GM21576 (cell line): ENCODE data around the gene HOXB2.

ENCODE experiments used
- ATAC-seq: cut with Tn5 transposase; IDR thresholded peaks from one replicate; pipeline ENCODE4 v1.9.1; 2021; ENCODE audit warnings: mild to moderate bottlenecking, moderate library complexity; ENCODE audit not compliant: unreplicated experiment

HOXB2 gene

GRCh38 chr17:48553826-48554225 lies 8.9 kb upstream of the HOXB2 start:
- ATAC-seq, result no peak

DNA sequence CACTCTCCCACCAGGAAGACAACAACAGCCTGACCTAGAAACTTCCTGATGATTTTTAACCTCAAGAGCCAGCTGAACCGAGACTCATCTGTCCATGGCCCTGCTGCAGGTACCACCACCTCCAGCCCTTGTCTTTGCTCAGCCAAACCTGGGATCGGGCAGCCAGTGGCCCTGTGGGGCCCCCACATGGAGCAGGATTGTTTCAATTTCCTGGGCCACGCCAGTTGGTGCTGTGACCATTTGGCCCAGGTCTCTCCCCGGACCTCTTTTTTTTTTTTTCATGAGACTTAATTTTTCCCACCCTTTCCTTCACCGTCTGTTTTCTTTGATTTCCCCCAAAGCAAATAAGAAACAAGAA lies 8.3 kb upstream of the HOXB2 start:
- no peak for ATAC-seq

- ATAC-seq, result no peak
These were observed 7.7 kb upstream of the HOXB2 start for GRCh38 chr17:48552466-48553189.

GRCh38 chr17:48551596-48552465 lies 6.9 kb upstream of the HOXB2 start:
- ATAC-seq, result no peak

DNA sequence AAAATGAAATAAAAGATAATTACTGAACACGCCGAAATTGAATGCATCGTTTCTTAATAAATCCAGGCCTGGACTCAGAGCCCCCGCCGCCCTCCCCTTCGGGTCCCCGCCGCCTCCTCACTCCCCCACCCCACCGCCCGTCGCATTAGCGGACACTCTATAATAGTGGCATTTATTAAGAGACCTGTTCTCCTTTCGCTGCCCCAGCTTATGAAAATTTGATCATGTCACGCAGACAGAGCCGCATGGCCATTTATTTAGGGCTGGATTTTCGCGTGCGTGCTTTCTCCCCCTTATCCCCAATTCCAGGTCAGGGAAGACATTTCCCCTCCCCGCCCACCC lies 6.3 kb upstream of the HOXB2 start:
- ATAC-seq, result no peak

- ATAC-seq, result no peak
These were observed 5.7 kb upstream of the HOXB2 start for GRCh38 chr17:48550502-48551213.

- no peak for ATAC-seq
These were observed 5.1 kb upstream of the HOXB2 start for GRCh38 chr17:48549914-48550501.

DNA sequence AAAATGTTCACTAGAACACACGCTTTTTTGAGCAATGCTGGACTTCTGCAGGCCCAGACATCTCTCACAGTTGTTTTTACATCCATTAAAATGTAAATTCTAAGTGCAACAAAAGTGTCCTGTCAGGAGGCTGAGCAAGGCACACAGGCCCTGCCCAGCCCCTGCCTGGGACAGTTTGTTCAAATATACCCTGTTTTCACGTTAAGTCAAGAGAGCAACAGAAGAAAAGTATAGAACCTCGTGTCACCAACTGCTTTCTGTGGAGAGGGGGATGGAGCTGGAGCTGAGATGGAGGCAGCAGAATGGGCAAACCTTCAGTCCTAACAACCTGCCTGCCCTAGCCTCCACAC lies 4.3 kb upstream of the HOXB2 start:
- ATAC-seq, result no peak

DNA sequence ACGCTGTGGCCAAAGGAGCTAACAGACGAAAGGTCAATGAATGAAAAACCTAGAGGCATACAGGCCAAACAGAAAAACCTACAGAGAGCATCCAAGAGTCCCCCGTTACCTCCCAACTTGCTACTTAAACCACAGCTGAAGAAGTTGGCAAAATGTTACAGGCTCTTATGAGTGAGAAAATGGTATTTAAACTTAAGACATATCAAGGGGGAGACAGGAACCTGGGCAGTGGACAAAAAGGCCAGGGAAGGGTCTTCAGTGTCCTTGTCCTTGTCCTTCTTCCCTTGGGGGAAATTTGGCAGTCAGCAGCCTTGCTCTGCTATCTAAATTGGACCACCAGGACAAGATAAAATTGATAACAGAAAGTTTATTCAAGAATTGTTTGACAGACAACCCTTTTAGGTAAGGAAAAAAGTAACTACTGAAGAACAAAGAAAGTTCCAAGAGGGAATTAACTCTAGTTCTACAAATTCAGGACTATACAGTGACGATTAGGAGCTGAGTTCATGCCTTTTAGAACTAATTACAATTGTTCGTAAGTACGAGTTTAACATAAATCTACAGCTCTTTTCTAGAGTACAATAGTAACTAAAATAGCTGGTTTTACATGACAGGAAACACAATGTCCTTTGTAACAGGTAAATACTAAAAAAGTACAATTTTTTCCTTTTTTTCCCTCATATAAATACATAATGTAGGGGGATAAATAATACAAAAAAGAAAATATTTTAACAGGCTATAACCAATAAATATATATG lies 3.8 kb upstream of the HOXB2 start:
- no peak for ATAC-seq

GRCh38 chr17:48547808-48548522 lies 3.1 kb upstream of the HOXB2 start:
- no peak for ATAC-seq

DNA sequence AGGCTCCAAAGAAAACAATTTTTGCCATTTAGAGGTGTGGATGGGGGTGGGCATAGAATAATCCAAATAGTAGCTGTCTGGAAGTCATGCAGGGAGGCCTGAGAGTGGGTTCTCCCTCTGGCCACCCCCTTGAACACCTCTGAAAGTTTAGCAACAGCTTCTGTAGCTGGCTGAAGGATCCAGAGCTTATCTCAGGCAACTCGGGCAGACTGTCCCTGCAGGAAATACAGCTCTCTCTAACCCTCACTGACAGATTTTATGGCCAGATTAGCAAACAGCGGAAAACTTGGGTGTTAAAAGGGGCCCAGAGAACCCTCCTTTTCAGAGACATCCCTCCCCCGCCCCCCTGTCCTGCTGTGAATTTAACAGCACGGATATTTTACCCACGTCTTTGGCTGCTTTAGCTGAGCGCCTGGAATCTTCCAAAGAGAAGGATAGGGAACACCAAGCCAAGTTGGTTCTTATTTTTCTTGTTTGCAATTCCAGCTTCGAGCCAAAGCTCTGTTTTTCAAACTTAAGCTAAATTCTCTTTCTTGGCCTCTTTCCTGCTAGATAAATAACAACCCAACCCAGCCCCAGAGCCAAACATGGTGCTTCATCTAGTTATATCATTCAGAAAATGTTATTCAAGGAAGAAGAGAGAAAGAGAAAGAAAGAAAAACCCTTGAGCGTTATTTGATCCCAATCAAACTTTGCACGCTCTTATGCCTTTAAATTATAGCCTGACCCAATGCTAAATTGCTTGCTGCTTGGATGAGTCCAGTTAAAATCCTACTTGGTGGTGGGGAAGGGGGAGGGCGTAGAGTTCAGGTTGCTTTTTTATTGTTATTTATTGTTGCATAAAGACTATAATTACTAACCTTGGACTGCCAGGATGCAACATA lies 2.3 kb upstream of the HOXB2 start:
- ATAC-seq, result no peak

- no peak for ATAC-seq
These were observed 1.4 kb upstream of the HOXB2 start for GRCh38 chr17:48546137-48546923.

- no peak for ATAC-seq
These were observed 630 bp upstream of the HOXB2 start for GRCh38 chr17:48545539-48545938.

DNA sequence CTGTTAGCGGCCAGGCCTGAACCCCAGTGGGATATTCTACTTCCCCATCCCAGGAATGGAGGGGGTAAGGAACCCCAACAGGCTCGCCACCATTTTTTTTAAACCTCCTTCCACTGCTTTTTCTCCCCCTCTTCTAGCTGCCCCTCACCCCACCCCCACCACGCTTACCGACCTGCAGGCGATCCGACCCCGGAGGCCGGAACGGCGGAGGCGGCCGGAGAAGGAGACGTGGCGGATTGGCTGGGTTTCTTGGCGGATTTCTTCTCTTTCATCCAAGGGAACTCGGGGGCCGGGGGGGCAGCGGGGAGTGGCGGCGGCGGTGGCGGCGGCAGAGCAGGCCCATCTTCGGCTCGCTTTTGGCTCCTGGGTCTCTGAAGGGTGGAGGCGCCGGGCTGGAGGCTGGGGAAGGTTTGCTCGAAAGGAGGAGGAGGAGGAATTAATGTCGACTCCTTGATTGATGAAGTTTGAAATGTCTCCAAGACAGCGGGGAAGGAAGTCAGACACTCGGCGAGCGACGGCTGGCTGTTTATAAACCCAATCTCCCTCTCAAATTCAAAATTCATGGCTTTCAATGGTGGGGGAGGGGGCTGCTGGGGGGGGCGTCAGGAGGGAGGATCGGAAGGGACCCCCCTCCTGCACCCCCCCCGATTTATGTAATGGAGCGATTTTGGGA lies 424 bp downstream of the HOXB2 start:
- ATAC-seq, result no peak

DNA sequence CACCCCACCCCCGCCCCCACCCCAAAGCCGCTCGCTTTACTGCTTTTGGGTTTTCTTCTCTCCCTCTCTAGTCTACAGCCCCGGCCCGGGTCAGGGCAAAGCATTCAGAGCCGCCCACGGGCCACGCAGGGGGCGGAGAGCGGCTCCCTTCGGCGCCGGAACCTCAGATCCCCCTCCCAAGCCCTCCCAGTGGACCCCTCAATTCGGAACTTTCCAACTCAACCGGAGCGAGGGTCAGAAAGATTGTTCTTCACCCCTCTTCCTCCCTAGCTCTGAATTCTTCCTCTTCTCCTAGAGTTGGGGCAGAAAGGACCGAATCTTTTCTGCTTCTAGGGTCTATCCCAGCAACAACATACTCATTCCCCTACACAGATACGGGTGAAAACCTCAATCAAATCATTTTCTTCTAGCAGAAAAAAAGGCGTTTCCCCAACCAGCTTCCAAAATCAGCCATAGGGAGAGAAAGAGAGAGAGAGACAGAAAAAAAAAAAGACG lies 1.0 kb downstream of the HOXB2 start:
- no peak for ATAC-seq

DNA sequence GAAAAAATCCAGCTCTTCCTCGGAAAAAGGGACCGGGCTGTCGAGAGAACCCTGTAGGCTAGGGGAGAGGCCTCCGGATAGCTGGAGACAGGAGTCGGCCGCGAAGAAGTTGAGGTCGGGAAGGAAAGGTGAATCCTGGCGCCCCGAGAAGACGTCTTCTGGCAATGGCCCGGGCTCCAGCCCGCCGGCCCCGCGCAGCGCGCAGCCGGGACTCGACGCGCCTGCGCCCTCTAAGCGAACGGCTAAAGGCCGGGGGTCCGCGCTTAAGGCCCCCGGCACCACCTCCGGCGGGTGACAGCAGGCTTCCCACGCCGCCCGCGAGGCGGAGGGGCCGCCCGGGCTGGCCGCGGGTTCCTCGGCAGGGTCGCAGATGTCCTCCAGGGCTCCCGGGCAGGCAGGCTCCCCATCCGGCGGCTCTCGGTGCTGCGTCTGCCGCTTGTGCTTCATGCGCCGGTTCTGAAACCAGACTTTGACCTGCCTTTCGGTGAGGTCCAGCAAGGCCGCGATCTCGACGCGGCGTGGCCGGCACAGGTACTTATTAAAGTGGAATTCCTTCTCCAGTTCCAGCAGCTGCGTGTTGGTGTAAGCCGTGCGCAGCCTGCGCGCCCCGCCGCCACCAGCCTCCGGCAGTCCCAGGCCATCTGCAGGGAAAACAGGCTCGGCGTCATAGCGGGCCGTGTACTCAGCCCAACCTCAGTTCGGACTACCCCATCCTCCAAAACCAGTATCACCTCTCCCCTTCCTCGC lies 1.6 kb downstream of the HOXB2 start:
- ATAC-seq, result no peak

GRCh38 chr17:48542698-48543106 lies 2.2 kb downstream of the HOXB2 start:
- no peak for ATAC-seq
